ENCODE data around the gene PPP2R2D. TPM values are rescaled to one million over a fixed set of nuclear protein-coding genes. Genes with fewer than 3 reads are reported as not detected.

PPP2R2D gene
- total RNA-seq, 1 experiment from 2014 or later, result 35.1 TPM

GRCh38 chr10:131890276-131891195 lies 10.3 kb upstream of the PPP2R2D start:
- Histone ChIP-seq H3K79me2 (ENCODE audit: insufficient read depth, low read length) (no peaks in the 10 kb centered on the region), H3K4me1 (ENCODE audit: insufficient read depth, low read length) (no peaks in the 10 kb centered on the region), H3K9ac (ENCODE audit: extremely low read depth, insufficient read length, low read length) (no peak overlapping the region), H3K27me3 (ENCODE audit: insufficient read depth, low read length) (no peaks in the 10 kb centered on the region), H4K20me1 (ENCODE audit: control insufficient read depth, insufficient read depth, insufficient read length) (no peaks in the 10 kb centered on the region), H3K18ac (ENCODE audit: insufficient read length, low read depth, low read length) (no peak overlapping the region), H2BK20ac (ENCODE audit: low read depth, low read length, poor library complexity, severe bottlenecking) (no peak overlapping the region), H3K9me3 (ENCODE audit: control insufficient read depth, low read depth, low read length) (no peaks in the 10 kb centered on the region), H2BK5ac (ENCODE audit: insufficient read length, low read length) (no peak overlapping the region), H3T11ph (ENCODE audit: low read length) (no peak overlapping the region), H3K4me2 (ENCODE audit: insufficient read depth, insufficient read length, low read length) (no peak overlapping the region), H2BK15ac (ENCODE audit: low read depth, low read length) (no peak overlapping the region), H3K56ac (ENCODE audit: insufficient read length, low read depth, low read length) (no peak overlapping the region), H3K27ac (ENCODE audit: insufficient read length, low read depth, low read length) (no peak overlapping the region), H2BK120ac (ENCODE audit: low read depth, low read length, poor library complexity, severe bottlenecking) (no peak overlapping the region), H3K79me1 (ENCODE audit: insufficient read depth, low read depth, low read length, poor library complexity, severe bottlenecking) (no peaks in the 10 kb centered on the region), H3K14ac (ENCODE audit: insufficient read depth, low read length) (no peak overlapping the region), H2BK12ac (ENCODE audit: insufficient read length, low read depth, low read length) (no peak overlapping the region), H3K4ac (ENCODE audit: low read depth, low read length) (no peak overlapping the region), H4K91ac (ENCODE audit: insufficient read length, low read depth, low read length) (no peak overlapping the region), H3K23me2 (ENCODE audit: insufficient read length, low read depth, low read length, poor library complexity, severe bottlenecking) (no peaks in the 10 kb centered on the region), H2AK5ac (ENCODE audit: insufficient read length, low read length) (no peak overlapping the region), H4K8ac (replicated peaks; ENCODE audit: insufficient read length, low read depth, low read length) (no peak overlapping the region), H3K23ac (ENCODE audit: insufficient read length, low read depth, low read length) (no peak overlapping the region), H4K5ac (ENCODE audit: insufficient read length, low read depth, low read length) (no peak overlapping the region), H2AFZ (ENCODE audit: low read length) (no peak overlapping the region)
- Mint-ChIP-seq H3K27me3 (ENCODE audit: low read depth) (peaks cover 21% of the 10 kb centered on the region), H3K4me3 (no peak overlapping the region), H3K27ac (no peak overlapping the region), H3K36me3 (ENCODE audit: insufficient read depth in 1 of 3, low read depth in 3 of 3) (no peaks in the 10 kb centered on the region), H3K4me1 (peaks cover 3 to 4% of the 10 kb centered on the region in 2 experiments; a peak in 3 of 4 replicates), H3K9me3 (no peaks in the 10 kb centered on the region)
- no peak; the same call in 2 of the 3 replicates for TF ChIP-seq CTCF (conservative IDR thresholded peaks at IDR 0.05)
- no CpG with 5 or more reads among the region's 11 CpGs for WGBS (ENCODE audit: extremely low coverage, insufficient read length, low lambda C conversion rate)
- no peak for DNase-seq
